G401.6 (cell line): ENCODE data around the gene TEX14.
"Not testable (repeated sequence)": the region's sequence is repeated elsewhere in the genome, so short reads cannot be mapped to it uniquely, and the experiment has no call there.

Experiments
- FAIRE-seq: peaks from 2 replicates; lab custom pipeline; 2012; peaks lifted over from hg19 to GRCh38; lab: Jason Lieb, UNC

TEX14 gene

GRCh38 chr17:58565389-58566311 is 126.2 kb downstream of the TEX14 start:
- FAIRE-seq: no peak

DNA sequence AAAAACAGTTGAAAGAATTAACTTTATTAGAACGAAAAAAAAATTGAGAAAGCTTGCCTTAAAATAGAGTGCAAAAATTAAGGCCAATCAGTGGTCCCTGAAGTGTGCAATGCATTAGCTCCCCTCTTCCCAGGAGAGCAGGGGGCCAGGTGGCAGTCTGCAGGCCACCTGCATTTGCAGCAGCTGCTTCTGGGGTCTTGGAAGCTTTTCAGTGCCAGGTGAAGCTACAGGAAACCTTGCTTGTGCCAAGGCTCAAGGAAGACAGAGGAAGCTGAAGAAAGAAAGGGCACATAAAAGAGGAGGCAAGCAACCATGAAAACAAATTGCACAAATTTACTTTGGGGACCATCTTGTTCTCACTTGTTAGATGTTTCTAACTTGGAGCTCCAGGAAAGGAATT is 126.9 kb downstream of the TEX14 start:
- no peak for FAIRE-seq

GRCh38 chr17:58564243-58564642 is 127.6 kb downstream of the TEX14 start:
- no peak for FAIRE-seq

DNA sequence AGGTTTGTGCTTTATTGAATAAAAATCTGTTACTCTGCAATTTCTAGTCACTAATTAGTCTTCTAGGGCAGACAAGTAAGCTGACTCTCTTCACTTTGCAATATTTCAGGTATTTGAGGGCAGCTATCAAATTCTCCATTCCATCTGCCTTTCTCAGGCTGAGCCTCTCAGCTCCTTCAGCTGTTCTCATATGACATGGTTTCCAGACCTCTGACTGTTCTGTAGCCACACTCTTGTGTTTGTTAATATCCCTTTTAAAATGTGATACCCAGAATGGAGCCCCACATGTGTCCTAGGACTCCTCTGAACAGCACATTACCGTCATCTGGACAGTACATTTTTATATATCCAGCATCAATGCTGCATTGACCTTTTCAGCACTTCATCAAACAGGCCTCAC is 131.3 kb downstream of the TEX14 start:
- no peak for FAIRE-seq

GRCh38 chr17:58557981-58558380 is 133.9 kb downstream of the TEX14 start:
- no peak for FAIRE-seq

DNA sequence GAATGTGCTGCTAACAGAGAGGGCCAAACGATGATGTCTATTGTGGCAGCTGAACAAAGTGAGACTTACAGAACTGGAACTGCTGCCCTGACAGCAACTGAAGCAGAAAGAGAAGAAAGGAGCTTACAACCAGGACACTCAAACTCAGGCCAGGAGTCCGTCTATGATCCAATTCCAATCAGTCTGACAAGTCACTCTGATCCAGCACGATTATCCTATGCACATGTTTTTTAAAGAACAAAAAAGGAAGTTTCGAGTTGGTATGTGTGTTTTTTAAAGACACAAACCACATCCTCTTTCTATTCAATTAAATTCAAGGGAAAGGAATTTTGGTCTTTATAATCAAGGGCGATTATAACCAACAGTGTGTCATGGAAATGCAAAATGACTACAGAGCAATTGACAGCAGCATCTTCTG is 135.0 kb downstream of the TEX14 start:
- FAIRE-seq: no peak

DNA sequence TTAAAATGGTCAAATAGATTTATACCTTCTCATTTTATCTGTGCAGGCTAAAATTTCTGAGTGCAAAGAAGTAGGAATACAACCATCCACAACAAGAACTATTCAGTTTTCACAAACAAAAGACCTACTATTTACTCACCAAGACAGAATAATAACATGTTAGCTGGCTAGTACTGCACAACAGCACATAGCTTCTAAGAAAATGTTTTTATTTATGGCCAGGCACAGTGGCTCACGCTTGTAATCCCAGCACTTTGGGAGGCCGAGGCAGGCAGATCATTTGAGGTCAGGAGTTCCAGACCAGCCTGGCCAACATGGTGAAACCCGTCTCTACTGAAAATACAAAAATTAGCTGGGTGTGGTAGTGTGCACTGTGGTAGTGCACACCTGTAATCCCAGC is 136.7 kb downstream of the TEX14 start:
- FAIRE-seq: not testable (repeated sequence)

GRCh38 chr17:58541249-58541648 is 150.6 kb downstream of the TEX14 start:
- no peak for FAIRE-seq

DNA sequence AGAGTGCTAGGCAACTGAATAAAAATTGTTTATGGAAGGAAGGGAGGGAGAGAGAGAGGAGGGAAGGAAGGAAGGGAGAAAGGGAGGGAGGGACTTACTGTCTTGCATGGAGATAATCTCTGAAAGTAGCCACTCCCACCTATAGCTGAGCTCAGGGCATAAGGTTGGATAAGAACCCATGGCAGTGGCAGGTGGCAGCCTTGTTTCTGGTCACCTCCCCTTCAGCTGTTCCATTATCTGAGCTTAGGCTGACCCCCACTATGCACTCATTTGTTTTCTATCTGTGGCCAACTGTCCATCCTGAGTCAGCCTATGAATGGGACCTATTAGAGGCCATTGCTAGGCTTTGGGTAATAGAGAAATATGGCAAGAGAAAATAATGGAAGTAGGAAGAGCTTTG is 152.1 kb downstream of the TEX14 start:
- no peak for FAIRE-seq

- FAIRE-seq: no peak
Measured at GRCh38 chr17:58538811-58539409, 152.9 kb downstream of the TEX14 start.

- FAIRE-seq: no peak
Measured at GRCh38 chr17:58537266-58537665, 154.6 kb downstream of the TEX14 start.

DNA sequence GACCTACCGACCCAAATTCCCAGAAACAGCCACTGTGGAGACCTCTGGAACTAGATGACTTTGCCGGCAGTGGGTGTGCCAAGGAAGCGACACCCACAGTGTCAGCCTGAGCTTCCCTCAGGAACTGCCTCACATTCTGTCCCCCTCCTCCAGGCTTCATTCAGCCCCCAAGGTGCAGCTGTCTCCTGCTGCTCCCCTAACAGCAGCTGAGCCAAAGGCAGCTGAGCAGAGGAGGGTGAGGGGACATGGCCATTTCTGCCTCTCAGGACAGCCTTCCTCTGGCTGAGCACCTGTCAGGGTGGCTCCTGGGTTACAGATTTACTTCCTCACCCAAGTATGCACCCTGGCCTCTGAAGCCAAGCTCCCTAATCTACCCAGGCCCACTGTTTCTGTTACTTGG is 155.3 kb downstream of the TEX14 start:
- no peak for FAIRE-seq

DNA sequence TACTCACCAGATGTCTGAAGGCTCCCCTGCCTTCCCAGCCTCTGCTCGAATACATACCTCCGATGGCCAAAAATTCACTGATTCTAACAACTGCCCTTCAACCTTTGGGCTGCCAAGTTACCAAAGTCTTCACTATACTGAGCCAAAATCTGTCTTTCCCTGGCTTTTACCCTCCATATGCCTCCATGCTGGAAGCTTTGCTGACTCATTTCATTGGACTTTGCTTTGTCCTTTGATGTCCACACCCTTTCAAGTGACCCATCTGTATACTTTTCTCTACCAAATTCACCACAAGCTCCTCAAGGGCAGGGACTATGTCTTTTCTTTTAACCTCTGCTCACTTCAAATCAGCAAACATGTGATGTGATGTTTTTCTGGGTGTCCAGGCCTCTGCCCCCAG is 156.4 kb downstream of the TEX14 start:
- no peak for FAIRE-seq

GRCh38 chr17:58534901-58535421 is 156.9 kb downstream of the TEX14 start:
- no peak for FAIRE-seq

- no peak for FAIRE-seq
Measured at GRCh38 chr17:58534331-58534730, 157.5 kb downstream of the TEX14 start.

DNA sequence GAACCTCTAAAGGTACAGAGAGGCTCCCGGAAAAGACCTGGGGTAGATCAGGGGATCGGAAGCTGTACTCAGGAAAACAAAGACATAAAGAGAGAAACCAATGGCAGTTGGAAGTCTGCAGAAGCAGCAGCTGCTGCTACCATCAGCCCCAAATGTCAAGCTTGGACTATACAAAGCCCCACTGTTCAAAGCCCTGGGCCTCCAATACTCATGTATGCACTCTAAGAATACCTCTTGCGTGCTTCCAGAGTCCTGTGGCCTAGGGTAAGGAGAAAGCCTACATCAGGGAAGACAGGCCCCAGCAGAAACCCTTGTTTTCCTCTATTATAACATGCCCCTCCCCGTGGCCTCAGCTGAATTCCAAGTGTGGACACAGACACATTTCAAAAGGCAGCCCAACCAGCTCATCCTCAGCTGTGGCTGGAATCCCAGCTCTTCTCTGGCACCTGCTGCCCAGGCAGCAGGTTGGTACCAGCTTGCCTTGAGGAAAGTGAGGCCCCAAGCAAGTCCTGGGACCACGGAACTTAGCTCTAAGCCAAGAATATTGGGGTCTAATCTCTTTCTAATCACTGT is 158.1 kb downstream of the TEX14 start:
- FAIRE-seq: no peak

DNA sequence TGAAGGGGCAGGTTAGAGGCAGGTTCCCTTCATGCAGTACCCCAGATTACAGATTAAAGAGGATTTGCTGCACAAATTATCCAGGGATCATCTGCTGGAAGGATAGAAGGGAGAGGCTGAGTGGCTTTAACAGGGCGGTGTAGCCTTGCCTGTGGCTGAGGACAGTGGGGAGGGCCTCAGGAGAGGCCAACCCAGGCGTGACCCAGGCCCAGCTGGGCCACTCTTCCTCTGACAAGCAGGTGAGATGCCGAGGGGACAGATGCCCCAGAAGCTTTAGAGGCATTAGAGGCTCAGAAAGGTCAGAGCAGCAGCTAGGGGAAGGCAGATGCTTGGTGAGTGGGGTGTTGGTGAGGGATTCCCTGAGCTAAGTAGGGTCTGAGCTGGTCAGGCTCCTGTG is 159.3 kb downstream of the TEX14 start:
- no peak for FAIRE-seq

GRCh38 chr17:58531661-58532554 is 159.9 kb downstream of the TEX14 start:
- no peak for FAIRE-seq

GRCh38 chr17:58531122-58531521 is 160.7 kb downstream of the TEX14 start:
- no peak for FAIRE-seq

DNA sequence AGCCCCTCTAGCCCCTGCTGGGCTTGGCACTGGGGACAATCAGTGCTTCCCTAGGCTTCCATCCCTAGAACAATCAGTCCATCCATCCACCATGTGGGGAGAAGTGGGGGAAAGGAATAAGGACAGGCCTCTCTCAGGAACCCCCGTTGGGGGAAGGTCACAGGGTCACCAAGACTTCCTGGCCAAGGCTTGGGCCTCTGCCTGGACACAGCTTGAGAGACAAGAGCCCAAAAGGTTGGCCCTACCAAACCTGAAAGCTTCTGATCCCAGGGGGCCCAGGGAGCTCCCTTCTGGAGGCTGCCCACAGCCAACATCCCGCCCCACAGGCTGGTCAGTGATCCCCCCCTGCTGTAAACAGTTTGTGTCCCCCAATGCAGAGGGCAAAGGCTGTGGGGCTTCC is 161.2 kb downstream of the TEX14 start:
- no peak for FAIRE-seq

GRCh38 chr17:58529275-58529674 is 162.6 kb downstream of the TEX14 start:
- FAIRE-seq: no peak

GRCh38 chr17:58528443-58528842 is 163.4 kb downstream of the TEX14 start:
- FAIRE-seq: no peak
